CD4-positive, CD25-positive, alpha-beta regulatory T cell (primary cell): ENCODE measurements around the gene TOMM40L. TPM values are rescaled to one million over a fixed set of nuclear protein-coding genes. Genes with fewer than 3 reads are reported as not detected.

ENCODE experiments used
- ATAC-seq, 2 donors: fragments of 150-1000 bp; cut with Tn5 transposase; one replicate each; pipeline ENCODE4 v1.10.0; 2021; ENCODE audit warnings: low read depth in 2 of 2, moderate number of reproducible peaks in 2 of 2, moderate library complexity in 1 of 2
- DNase-seq, 3 donors: peaks; one replicate each; pipeline versions ENCODE4 v3.0.0 to v3.0.0-alpha.2; 2012 to 2022; ENCODE audit warnings: mixed read lengths in 1 of 3
- H3K27ac ChIP-seq: one replicate; pipeline ENCODE4 v1.7.0; 2013; ENCODE audit warnings: mild to moderate bottlenecking, low read length; ENCODE audit not compliant: insufficient read depth, poor library complexity, severe bottlenecking
- H3K27me3 ChIP-seq: one replicate; pipeline ENCODE4 v1.7.0; 2013; ENCODE audit warnings: low read length; ENCODE audit not compliant: control insufficient read depth, insufficient read depth
- H3K36me3 ChIP-seq: one replicate; pipeline ENCODE4 v1.7.0; 2013; ENCODE audit warnings: mild to moderate bottlenecking, low read length, moderate library complexity; ENCODE audit not compliant: control insufficient read depth, insufficient read depth
- H3K4me1 ChIP-seq: 2 replicates; pipeline ENCODE4 v1.7.0; 2013; ENCODE audit warnings: mild to moderate bottlenecking, low read length; ENCODE audit not compliant: insufficient read depth, control insufficient read depth, poor library complexity, severe bottlenecking
- H3K4me3 ChIP-seq: one replicate; pipeline ENCODE4 v1.7.0; 2013; ENCODE audit warnings: low read depth, mild to moderate bottlenecking, low read length, moderate library complexity
- H3K9me3 ChIP-seq, 2 experiments: 1 replicate in 1 of 2; 2 replicates in 1 of 2; pipeline ENCODE4 v1.7.0; 2013; ENCODE audit warnings: low read length in 2 of 2, mild to moderate bottlenecking in 1 of 2, moderate library complexity in 1 of 2; ENCODE audit not compliant: control insufficient read depth in 2 of 2
- H3K27ac Mint-ChIP-seq, 3 donors: one replicate each; pipeline ENCODE4 v1.8.0; 2020 to 2022; ENCODE audit warnings: mild to moderate bottlenecking in 3 of 3, mixed read lengths in 3 of 3, moderate library complexity in 2 of 3
- H3K27me3 Mint-ChIP-seq: one replicate; pipeline ENCODE4 v1.8.0; 2022; ENCODE audit warnings: mild to moderate bottlenecking, mixed read lengths
- H3K36me3 Mint-ChIP-seq: one replicate; pipeline ENCODE4 v1.8.0; 2020; ENCODE audit warnings: mixed read lengths
- H3K4me1 Mint-ChIP-seq, 4 donors: one replicate each; pipeline ENCODE4 v1.8.0; 2020 to 2022; ENCODE audit warnings: mixed read lengths in 4 of 4, mild to moderate bottlenecking in 1 of 4
- H3K4me3 Mint-ChIP-seq, 4 donors: one replicate each; pipeline ENCODE4 v1.8.0; 2020 to 2022; ENCODE audit warnings: mild to moderate bottlenecking in 4 of 4, mixed read lengths in 4 of 4, moderate library complexity in 3 of 4
- H3K9me3 Mint-ChIP-seq, 7 donors: one replicate each; pipeline ENCODE4 v1.8.0; 2020 to 2022; ENCODE audit warnings: mixed read lengths in 7 of 7, mild to moderate bottlenecking in 3 of 7, moderate library complexity in 2 of 7
- polyA plus RNA-seq, 4 donors: library from polyadenylated mRNA; unstranded; fragments of 300-500 nt; fragmentation: Illumina TruSeq; gene quantifications; one replicate each; pipeline ENCODE4 v1.2.3, GENCODE V29; 2021
- total RNA-seq: library from RNA; stranded (reverse); gene quantifications from one replicate; pipeline ENCODE4 v1.2.3, GENCODE V29; 2022

The TOMM40L gene
- total and polyA plus RNA-seq, 5 donors from 2014 or later: 5.3 to 8.6 (median 6.4) TPM

GRCh38 chr1:161198194-161198896, 27.5 kb upstream of the TOMM40L start:
- no peak for ATAC-seq
- Mint-ChIP-seq H3K9me3 (no peaks in the 10 kb centered on the region), H3K4me1 (peaks cover 7 to 58% (median 29%) of the 10 kb centered on the region in 4 donors), H3K27me3 (no peaks in the 10 kb centered on the region), H3K36me3 (peaks cover 3% of the 10 kb centered on the region), H3K27ac (no peak overlapping the region), H3K4me3 (no peak overlapping the region)
- Histone ChIP-seq H3K36me3 (peaks cover under 1% of the 10 kb centered on the region), H3K4me1 (peaks cover 38% of the 10 kb centered on the region), H3K9me3 (no peaks in the 10 kb centered on the region), H3K27me3 (no peaks in the 10 kb centered on the region), H3K4me3 (no peak overlapping the region), H3K27ac (no peak overlapping the region)
- DNase-seq: no peak

- Mint-ChIP-seq H3K36me3 (peaks cover 4% of the 10 kb centered on the region), H3K4me3 (peak within 1 kb of the TSS in 3 of 4 donors; percentile 15 to 69 (median 39)), H3K27ac (peak within 1 kb of the TSS; percentile 98 to 99 (median 99)), H3K9me3 (no peaks in the 10 kb centered on the region), H3K4me1 (peaks cover 9 to 64% (median 33%) of the 10 kb centered on the region in 4 donors), H3K27me3 (peaks cover under 1% of the 10 kb centered on the region)
- Histone ChIP-seq H3K4me3 (peak within 1 kb of the TSS; percentile 61), H3K9me3 (no peaks in the 10 kb centered on the region), H3K36me3 (peaks cover 6% of the 10 kb centered on the region), H3K27me3 (no peaks in the 10 kb centered on the region), H3K27ac (peak within 1 kb of the TSS; percentile 90), H3K4me1 (peaks cover 44% of the 10 kb centered on the region)
- DNase-seq (no peak), ATAC-seq (no peak)
Observed at GRCh38 chr1:161198897-161199431, 26.9 kb upstream of the TOMM40L start, which contains the start of gene ADAMTS4. TSS of gene ADAMTS4 (minus strand) at chr1:161199054. CDS start at chr1:161198627, 427 bp downstream.

GRCh38 chr1:161199506-161200139, 26.2 kb upstream of the TOMM40L start:
- H3K4me1 Mint-ChIP-seq: peaks cover 15 to 69% (median 40%) of the 10 kb centered on the region in 4 donors
- peaks cover 47% of the 10 kb centered on the region for H3K4me1 ChIP-seq
- peak overlapping the region; percentile 61 for H3K4me3 ChIP-seq
- peaks cover 4% of the 10 kb centered on the region for H3K27me3 Mint-ChIP-seq
- peak overlapping the region; percentile 90 for H3K27ac ChIP-seq
- H3K9me3 Mint-ChIP-seq: no peaks in the 10 kb centered on the region
- H3K36me3 ChIP-seq: peaks cover 8% of the 10 kb centered on the region
- H3K27ac Mint-ChIP-seq: peak overlapping the region; percentile 98 to 99 (median 99)
- ATAC-seq: no peak
- peaks cover 11% of the 10 kb centered on the region for H3K36me3 Mint-ChIP-seq
- peak overlapping the region; percentile 7 to 97 (median 82) for H3K4me3 Mint-ChIP-seq
- DNase-seq: no peak
- no peaks in the 10 kb centered on the region for H3K9me3 ChIP-seq
- H3K27me3 ChIP-seq: no peaks in the 10 kb centered on the region

GRCh38 chr1:161200421-161200991, 25.4 kb upstream of the TOMM40L start:
- H3K27ac Mint-ChIP-seq: peak overlapping the region; percentile 98 to 99 (median 99)
- DNase-seq (peak in 2 of 3 donors; percentile 34 to 75), ATAC-seq (no peak)
- peaks cover 20 to 67% (median 44%) of the 10 kb centered on the region in 4 donors for H3K4me1 Mint-ChIP-seq
- Histone ChIP-seq H3K36me3 (peaks cover 15% of the 10 kb centered on the region), H3K9me3 (no peaks in the 10 kb centered on the region), H3K27me3 (no peaks in the 10 kb centered on the region), H3K4me3 (peak overlapping the region; percentile 61), H3K27ac (peak overlapping the region; percentile 90), H3K4me1 (peaks cover 52% of the 10 kb centered on the region)
- H3K36me3 Mint-ChIP-seq: peaks cover 16% of the 10 kb centered on the region
- no peaks in the 10 kb centered on the region for H3K9me3 Mint-ChIP-seq
- peak overlapping the region; percentile 85 to 98 (median 96) for H3K4me3 Mint-ChIP-seq
- H3K27me3 Mint-ChIP-seq: peaks cover 4% of the 10 kb centered on the region

GRCh38 chr1:161200992-161201835, 24.6 kb upstream of the TOMM40L start:
- peak overlapping the region; percentile 85 for H3K4me3 ChIP-seq
- DNase-seq: no peak
- peaks cover 18% of the 10 kb centered on the region for H3K36me3 Mint-ChIP-seq
- peak overlapping the region; percentile 98 to 99 (median 99) for H3K27ac Mint-ChIP-seq
- H3K9me3 ChIP-seq: no peaks in the 10 kb centered on the region
- peaks cover 18% of the 10 kb centered on the region for H3K36me3 ChIP-seq
- H3K27me3 Mint-ChIP-seq: peaks cover 4% of the 10 kb centered on the region
- no peak for ATAC-seq
- peak overlapping the region; percentile 96 to 98 (median 98) for H3K4me3 Mint-ChIP-seq
- no peaks in the 10 kb centered on the region for H3K9me3 Mint-ChIP-seq
- peaks cover 57% of the 10 kb centered on the region for H3K4me1 ChIP-seq
- no peaks in the 10 kb centered on the region for H3K27me3 ChIP-seq
- peak overlapping the region; percentile 90 for H3K27ac ChIP-seq
- H3K4me1 Mint-ChIP-seq: peaks cover 25 to 72% (median 49%) of the 10 kb centered on the region in 4 donors

GRCh38 chr1:161201836-161202712, 23.8 kb upstream of the TOMM40L start, which contains the start of gene NDUFS2:
TSS of gene NDUFS2 (plus strand) at chr1:161202367. CDS start at chr1:161202386, 19 bp downstream.
- Histone ChIP-seq H3K36me3 (peaks cover 25% of the 10 kb centered on the region), H3K27me3 (no peaks in the 10 kb centered on the region), H3K4me1 (peaks cover 62% of the 10 kb centered on the region), H3K9me3 (no peaks in the 10 kb centered on the region), H3K27ac (peak within 1 kb of the TSS; percentile 90), H3K4me3 (peak within 1 kb of the TSS; percentile 85)
- peak; percentile 98 to 99 for ATAC-seq
- Mint-ChIP-seq H3K4me1 (peaks cover 26 to 80% (median 56%) of the 10 kb centered on the region in 4 donors), H3K4me3 (peak within 1 kb of the TSS; percentile 96 to 98 (median 98)), H3K9me3 (no peaks in the 10 kb centered on the region), H3K27ac (peak within 1 kb of the TSS; percentile 98 to 99 (median 99)), H3K27me3 (peaks cover 4% of the 10 kb centered on the region), H3K36me3 (peaks cover 21% of the 10 kb centered on the region)
- peak; percentile 94 to 99 (median 96) for DNase-seq
